ENCODE data around the gene KLHDC7B.
"Not testable (repeated sequence)": the region's sequence is repeated elsewhere in the genome, so short reads cannot be mapped to it uniquely, and the experiment has no call there.

Gene KLHDC7B

GRCh38 chr22:50529897-50530579, 15.7 kb upstream of the KLHDC7B start, which contains the start of gene TYMP:
TSS of gene TYMP (minus strand) at chr22:50530012. CDS start at chr22:50529709, 303 bp downstream.
- DNase-seq, result peak; percentile 71

- DNase-seq, result no peak
Observed at GRCh38 chr22:50530580-50530876, 15.2 kb upstream of the KLHDC7B start.

DNA sequence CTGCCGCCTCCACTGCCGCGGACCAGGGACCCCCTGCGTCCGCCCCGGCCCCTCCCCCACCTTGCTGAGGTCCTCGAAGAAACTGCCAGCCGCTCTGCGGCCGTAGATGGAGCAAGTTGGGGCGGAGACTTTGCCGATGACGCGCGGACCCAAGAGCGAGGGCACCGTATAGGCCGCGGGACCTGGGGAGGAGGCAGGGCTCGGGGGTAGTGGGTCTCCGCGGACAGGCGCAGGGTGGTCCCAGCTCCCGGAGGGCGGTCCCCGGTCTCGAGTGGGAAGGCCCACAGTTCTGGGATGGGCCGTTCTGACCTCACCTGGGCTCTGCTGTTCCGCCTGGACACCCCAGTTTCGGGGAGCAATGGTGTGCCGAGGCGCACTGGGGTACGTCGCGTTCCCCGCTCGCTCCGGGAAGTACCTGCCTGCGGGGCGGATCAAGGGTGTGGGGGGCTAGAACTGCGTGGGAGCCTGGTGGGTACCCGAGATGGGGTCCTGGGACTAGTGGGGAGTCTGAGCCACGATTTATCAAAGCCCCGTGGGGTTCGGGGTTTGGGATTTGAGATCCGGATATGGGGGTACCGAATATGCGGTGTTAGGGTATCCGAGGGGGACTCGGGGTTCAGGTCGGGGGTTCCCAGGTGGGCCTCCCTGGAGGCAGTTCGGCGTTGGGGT, 14.7 kb upstream of the KLHDC7B start:
- DNase-seq, result peak; percentile 86

GRCh38 chr22:50531546-50531961, 14.1 kb upstream of the KLHDC7B start:
- DNase-seq, result peak; percentile 69

DNA sequence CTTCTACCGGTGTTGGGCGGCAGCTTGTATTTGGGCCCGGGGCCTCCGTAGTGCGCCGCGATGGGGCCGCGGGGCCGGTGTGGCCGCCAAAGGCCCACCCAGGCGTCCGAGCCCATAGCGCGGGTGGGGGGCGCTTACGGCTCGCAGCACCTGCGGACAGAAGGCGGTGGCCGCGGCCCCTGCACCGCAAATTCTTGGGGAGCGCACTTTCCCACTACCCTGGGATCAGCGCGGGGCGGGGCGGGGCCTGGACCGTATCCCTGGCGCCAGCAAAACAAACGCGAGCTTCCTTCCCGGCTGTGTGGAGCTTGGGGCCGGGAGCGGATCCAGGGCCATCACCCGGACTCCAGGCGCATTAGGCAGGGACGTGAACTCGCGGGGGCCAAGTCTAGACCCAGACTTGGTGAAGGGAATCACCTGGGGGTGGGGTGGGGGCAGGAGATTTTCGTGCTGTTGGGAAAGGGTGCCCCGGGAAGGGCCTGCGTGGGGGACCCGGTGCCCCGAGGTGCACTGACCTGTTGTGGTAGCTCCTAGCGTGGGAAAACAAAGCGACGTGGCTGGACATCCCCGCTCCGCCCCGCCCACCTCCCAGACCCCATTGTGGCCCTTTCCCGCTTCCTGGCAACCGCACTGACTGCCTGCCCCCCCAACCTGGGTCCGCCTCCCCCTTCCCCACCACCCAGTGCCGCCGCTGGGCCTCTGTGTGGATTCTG, 13.6 kb upstream of the KLHDC7B start:
- DNase-seq, result peak; percentile 8

DNA sequence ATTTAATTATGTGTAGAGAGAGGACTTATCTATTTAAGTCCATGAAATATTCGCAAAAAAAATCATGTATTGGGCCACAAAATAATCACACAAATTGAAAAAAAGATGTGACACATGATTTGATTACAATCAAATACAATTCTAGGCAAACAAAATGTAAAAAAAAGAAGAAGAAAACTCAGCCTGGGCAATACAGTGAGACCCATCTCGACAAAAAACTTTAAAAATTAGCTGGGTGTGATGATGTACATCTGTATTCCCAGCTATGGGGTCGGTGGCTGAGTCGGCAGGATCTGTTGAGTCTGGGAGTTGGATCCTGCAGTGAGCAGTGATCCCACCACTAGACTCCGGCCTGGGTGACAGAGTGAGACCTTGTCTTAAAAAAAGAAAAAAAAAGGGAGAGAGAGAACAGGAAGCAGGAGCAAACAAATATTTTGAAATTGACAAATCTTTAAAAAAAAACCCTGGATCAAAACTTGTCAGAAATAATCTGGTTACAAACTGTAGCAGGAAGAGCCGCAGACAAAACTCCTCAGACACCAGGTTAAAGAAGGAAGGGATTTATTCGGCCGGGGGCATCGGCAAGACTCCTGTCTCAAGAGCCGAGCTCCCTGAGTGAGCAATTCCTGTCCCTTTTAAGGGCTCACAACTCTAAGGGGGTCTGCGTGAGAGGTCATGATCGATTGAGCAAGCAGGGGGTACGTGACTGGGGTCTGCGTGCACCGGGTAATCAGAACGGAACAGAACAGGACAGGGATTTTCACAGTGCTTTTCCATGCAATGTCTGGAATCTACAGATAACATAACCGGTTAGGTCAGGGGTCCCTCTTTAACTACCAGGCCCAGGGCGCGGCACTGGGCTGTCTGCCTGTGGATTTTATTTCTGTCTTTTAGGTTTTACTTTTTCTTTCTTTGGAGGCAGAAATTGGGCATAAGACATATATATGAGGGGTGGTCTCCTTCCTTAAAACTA, 12.6 kb upstream of the KLHDC7B start:
- no peak for DNase-seq

DNA sequence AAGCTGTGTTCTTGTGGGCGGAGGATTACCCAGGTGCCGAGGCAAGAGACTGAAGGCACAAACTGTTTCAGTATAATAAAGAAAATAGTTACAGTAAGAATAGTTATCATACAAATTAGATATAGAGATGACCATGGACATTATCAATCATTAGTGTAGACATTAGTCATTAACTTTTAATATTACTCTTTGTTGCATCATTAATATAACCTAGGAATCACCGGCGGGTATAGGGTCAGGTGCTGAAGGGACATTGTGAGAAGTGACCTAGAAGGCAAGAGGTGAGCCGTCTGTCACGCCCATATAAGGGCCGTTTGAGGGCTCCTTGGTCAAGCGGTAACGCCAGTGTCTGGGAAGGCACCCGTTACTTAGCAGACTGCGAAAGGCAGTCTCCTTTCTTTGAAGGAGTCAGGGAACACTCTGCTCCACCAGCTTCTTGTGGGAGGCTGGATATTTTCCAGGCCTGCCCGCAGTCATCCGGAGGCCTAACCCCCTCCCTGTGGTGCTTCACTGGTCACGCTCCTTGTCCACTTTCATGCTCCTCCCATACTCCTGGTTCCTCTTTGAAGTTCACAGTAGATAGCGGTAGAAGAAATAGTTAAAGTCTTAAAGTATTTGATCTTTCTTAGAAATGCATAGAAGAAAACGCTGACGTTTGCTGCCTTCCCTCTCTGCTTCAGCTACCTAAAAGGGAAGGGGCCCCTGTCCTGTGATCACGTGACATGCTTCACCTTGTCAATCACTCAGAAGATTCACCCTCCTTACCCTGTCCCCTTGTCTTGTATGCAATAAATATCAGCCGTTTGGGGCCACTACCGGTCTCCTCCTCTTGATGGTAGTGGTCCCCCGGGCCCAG, 11.6 kb upstream of the KLHDC7B start:
- not testable (repeated sequence) for DNase-seq

DNA sequence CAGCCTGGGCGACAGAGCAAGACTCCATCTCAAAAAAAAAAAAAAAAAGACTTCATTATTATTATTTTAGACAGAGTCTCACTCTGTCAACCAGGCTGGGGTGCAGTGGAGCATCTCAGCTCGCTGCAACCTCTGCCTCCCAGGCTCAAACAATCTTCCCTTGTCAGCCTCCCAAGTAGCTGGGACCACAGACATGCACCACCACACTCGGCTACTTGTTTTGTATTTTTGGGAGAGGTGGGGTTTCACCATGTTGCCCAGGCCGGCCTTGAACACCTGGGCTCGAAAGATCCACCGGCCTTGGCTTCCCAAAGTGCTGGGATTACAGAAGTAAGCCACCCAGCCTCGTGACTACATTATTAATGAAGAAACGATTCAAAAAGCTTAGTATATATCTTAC, 10.6 kb upstream of the KLHDC7B start:
- no peak for DNase-seq

DNA sequence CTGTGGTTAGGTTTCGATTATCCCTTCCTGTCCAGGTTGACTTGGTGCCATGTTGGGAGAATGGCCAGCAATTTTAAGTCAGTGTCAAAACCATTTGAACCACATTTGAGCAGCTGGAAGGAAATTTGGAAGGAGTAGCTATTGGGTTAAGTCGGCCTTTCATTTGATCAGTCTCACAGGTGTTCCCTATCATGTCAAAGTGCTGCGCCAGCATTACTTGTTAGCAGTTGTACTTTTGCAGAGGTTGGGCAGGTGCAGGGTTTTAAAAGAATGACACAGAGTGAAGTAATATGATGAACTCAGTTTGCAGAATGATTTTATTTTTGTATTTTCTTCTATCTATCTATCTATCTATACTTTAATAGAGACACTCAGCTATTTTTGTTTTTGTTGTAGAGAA, 9.5 kb upstream of the KLHDC7B start:
- no peak for DNase-seq

- DNase-seq, result no peak
Observed at GRCh38 chr22:50537765-50538164, 7.9 kb upstream of the KLHDC7B start.

- DNase-seq, result no peak
Observed at GRCh38 chr22:50540381-50540780, 5.3 kb upstream of the KLHDC7B start.

GRCh38 chr22:50541667-50542026, 4.1 kb upstream of the KLHDC7B start:
- peak; percentile 26 for DNase-seq

DNA sequence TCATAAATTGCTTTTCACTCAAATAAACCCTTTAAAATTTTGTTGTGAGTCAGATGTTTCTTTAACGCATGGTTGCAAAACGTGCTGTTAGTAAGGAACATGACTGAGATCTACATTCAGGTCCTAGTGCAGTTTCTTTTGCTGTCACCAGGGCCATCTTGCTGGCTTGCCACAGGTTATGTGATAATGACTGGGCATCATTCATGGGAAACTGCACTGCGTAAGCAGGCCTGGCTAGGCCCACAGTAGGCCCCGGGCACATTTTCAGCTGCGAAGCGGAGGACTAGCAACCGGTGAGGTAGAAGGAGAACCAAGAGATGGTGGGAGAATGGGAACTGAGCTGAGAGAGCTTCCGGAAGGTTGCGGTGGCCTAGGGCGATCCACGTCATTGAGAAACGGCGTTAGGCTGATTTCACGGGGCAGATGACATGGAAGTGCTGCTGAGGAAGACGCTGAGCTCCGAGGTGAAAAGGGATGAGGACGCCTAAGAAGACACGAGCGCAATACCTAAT, 3.2 kb upstream of the KLHDC7B start:
- DNase-seq, result peak; percentile 22

- peak; percentile 83 for DNase-seq
Observed at GRCh38 chr22:50544078-50544745, 1.5 kb upstream of the KLHDC7B start.

DNA sequence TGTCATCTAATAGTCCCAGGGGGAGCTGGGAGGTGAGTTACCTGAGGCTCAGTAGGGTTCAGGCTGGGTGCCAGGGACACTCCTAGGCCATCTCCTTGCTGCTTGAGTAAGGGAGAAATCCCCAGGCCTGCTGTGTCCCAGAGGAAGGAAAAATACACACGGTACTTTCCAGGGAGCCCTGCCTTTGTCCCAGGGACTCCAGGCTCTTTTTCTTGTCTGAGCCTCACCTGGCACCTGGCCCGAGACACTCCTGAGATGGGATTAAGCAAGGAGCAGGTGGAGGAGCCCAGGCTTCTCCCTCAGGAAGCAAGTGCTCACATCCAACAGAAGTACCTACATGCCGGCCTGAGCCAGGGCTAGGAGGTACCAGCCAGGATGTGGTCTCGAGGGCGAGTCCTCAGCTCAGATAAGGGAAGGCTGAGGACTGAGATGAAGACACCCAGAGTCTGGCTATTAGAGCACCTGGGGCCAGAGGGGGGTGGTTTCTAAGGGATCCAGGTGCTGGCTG, 899 bp upstream of the KLHDC7B start:
- peak; percentile 20 for DNase-seq

DNA sequence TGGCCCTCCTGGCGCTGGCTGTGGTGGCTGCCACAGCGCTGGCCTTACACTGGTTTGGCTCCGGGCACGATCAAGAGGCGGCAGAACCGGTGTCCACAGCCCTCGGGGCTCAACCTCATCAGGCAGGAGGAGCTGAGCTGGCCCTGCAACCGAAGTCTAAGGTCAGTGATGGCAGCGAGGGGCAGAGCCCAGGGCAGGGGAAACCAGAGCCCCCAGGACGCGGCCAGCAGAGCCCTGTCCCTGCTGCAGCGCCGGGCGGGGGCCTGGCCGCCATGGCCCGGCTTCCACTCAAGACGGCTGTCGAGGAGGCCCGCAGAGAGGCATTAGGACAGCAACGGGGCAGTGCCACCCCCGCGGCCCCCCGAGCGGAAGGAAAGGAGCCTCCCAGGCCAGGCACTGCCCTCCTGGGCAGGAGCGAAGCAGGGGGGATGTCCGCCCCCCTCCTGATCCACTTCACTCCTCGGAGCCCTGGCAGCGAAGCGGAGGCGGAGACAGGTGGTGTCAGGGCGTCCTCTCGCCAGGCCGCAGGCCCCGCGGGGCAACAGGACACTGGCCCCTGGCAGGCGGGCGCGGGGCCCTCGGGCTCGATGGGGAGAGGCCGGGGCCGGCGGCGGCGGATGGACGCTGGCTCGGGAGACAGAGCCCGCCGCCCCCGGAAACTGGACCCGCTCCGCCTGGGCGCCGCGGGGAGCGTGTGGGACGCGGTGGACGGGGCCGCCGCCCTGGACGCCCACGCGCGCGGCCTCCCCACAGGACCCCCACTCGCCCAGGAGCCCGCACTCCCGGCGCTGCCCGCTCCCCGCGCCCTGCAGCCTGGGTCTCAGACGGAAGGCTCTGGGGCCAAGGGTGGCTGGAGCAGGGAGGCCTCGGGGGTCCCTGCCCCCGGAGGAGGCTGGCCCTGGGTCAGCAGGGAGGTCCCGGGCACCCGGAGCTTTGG, 895 bp downstream of the KLHDC7B start:
- DNase-seq, result no peak

GRCh38 chr22:50547263-50547985, 1.7 kb downstream of the KLHDC7B start:
- DNase-seq, result no peak

- peak; percentile 63 for DNase-seq
Observed at GRCh38 chr22:50548040-50548920, 2.6 kb downstream of the KLHDC7B start.
